22Rv1 (cell line): Measurements from ENCODE around the gene CXCR6.

Source experiments
- H3K27ac ChIP-seq: fragments of 450-650 bp; 2 replicates; pipeline ENCODE4 v1.5.1; 2017
- CTCF ChIP-seq: fragments of 450-650 bp; IDR thresholded peaks from 2 replicates; pipeline ENCODE4 v1.5.1; 2017; ENCODE audit warnings: mild to moderate bottlenecking
- ZFX ChIP-seq: fragments of 450-650 bp; IDR thresholded peaks from 2 replicates; pipeline ENCODE4 v1.6.1; 2017; ENCODE audit warnings: antibody characterized with exemption, borderline replicate concordance

Gene CXCR6

GRCh38 chr3:45949432-45949831, 6.2 kb downstream of the CXCR6 start:
- TF ChIP-seq CTCF (no peak), ZFX (no peak)
- H3K27ac ChIP-seq = no peak overlapping the region

- TF ChIP-seq ZFX (no peak), CTCF (no peak)
These were observed 6.9 kb downstream of the CXCR6 start for GRCh38 chr3:45950131-45950530.

GRCh38 chr3:45950686-45951600, 7.7 kb downstream of the CXCR6 start:
- TF ChIP-seq ZFX = no peak
- no peak for TF ChIP-seq CTCF
- H3K27ac ChIP-seq = no peak overlapping the region

More at GRCh38 chr3:45950131-45950530, 6.9 kb downstream of the CXCR6 start:
- no peak overlapping the region for H3K27ac ChIP-seq

GRCh38 chr3:45951946-45952345, 8.7 kb downstream of the CXCR6 start:
- H3K27ac ChIP-seq = no peak overlapping the region
- TF ChIP-seq ZFX (no peak), CTCF (no peak)

- H3K27ac ChIP-seq = no peak overlapping the region
- TF ChIP-seq CTCF (no peak), ZFX (no peak)
These were observed 9.2 kb downstream of the CXCR6 start for GRCh38 chr3:45952456-45952855.

GRCh38 chr3:45953536-45953935, 10.3 kb downstream of the CXCR6 start:
- no peak for TF ChIP-seq ZFX
- no peak for TF ChIP-seq CTCF

GRCh38 chr3:45954306-45954705, 11.0 kb downstream of the CXCR6 start:
- H3K27ac ChIP-seq = no peak overlapping the region
- TF ChIP-seq CTCF (no peak), ZFX (no peak)

More at GRCh38 chr3:45953536-45953935, 10.3 kb downstream of the CXCR6 start:
- no peak overlapping the region for H3K27ac ChIP-seq
